Adrenal gland (tissue), 12 donors: ENCODE measurements around the gene PLD3. TPM values are rescaled to one million over a fixed set of nuclear protein-coding genes. Genes with fewer than 3 reads are reported as not detected.
A peak's percentile ranks its signal among the peaks of the same experiment; 100 is the strongest.
"Not testable (repeated sequence)": the region's sequence is repeated elsewhere in the genome, so short reads cannot be mapped to it uniquely, and the experiment has no call there.

Source experiments
- DNase-seq, 7 donors: peaks; one replicate each; pipeline ENCODE4 v3.0.0-alpha.2; 2019 to 2020
- H3K27ac ChIP-seq, 5 donors: fragments of 200-600 bp; sonication (generic) in 4 of 5; 1 replicate in 3 of 5; 2 replicates in 2 of 5; pipeline versions ENCODE4 v1.5.1 to v1.8.0; 2016 to 2020; ENCODE audit warnings: mild to moderate bottlenecking in 1 of 5
- H3K27me3 ChIP-seq: fragments of 200-600 bp; 2 replicates; pipeline ENCODE4 v1.8.0; 2021
- H3K36me3 ChIP-seq, 2 donors: fragments of 200-600 bp; replicated peaks in 1 of 2; 1 replicate in 1 of 2; 2 replicates in 1 of 2; pipeline versions ENCODE4 v1.5.1 to v1.8.0; 2018 to 2022
- H3K4me1 ChIP-seq, 2 donors: fragments of 200-600 bp; replicated peaks in 1 of 2; 1 replicate in 1 of 2; 2 replicates in 1 of 2; pipeline versions ENCODE4 v1.5.1 to v1.8.0; 2018 to 2021
- H3K4me3 ChIP-seq, 4 donors: fragments of 200-600 bp; sonication (generic) in 3 of 4; one replicate each; pipeline ENCODE4 v1.5.1; 2016 to 2018
- H3K9me3 ChIP-seq, 3 donors: fragments of 200-600 bp; sonication (generic) in 1 of 3; replicated peaks in 1 of 3; 1 replicate in 2 of 3; 2 replicates in 1 of 3; pipeline versions ENCODE4 v1.5.1 to v1.8.0; 2016 to 2021
- CTCF ChIP-seq, 6 experiments: fragments of 450-650 bp in 4 of 6; fragments of 200-600 bp in 2 of 6; sonication (generic) in 1 of 6; IDR thresholded peaks; 1 replicate in 5 of 6; 2 replicates in 1 of 6; pipeline versions ENCODE4 v1.5.1 to v1.8.0; 2016 to 2021; ENCODE audit warnings: antibody characterized with exemption in 6 of 6, mild to moderate bottlenecking in 2 of 6, moderate library complexity in 1 of 6
- POLR2A ChIP-seq, 2 donors: fragments of 450-650 bp; IDR thresholded peaks; one replicate each; pipeline ENCODE4 v1.6.1; 2017; ENCODE audit warnings: antibody characterized with exemption in 2 of 2, mild to moderate bottlenecking in 2 of 2, moderate library complexity in 1 of 2
- WGBS, 4 donors: extraction: QIAGEN DNeasy Blood & Tissue Kit in 2 of 4; methylation state at CpG; one replicate each; pipeline versions ENCODE4 v1.1.5 to v1.1.7; 2013 to 2017; 5-methylcytosine and 5-hydroxymethylcytosine counted together
- intact Hi-C, 2 donors: fragments of 100-400 bp; cut with DNase I; formaldehyde crosslinking; loops; one replicate each; pipeline versions ENCODE4 v1.14.1 to v1.15.0; 2022 to 2023
- polyA plus RNA-seq, 3 donors: library from polyadenylated mRNA; stranded (reverse); fragments of 200-250 nt in 2 of 3; fragments of 350-450 nt in 1 of 3; fragmentation: Illumina TruSeq in 1 of 3; extraction: RNeasy Lipid Tissue Mini Kit (QIAGEN cat#74804) in 1 of 3; gene quantifications; one replicate each; pipeline ENCODE4 v1.2.3, GENCODE V29; 2013 to 2014
- total RNA-seq, 9 donors: library from RNA; depleted of rRNA in 4 of 9; stranded (reverse); fragments of >200 nt in 4 of 9; fragments of 120-200 nt in 1 of 9; fragmentation: NEBNext Ultra II Directional in 1 of 9; extraction: Animal tissue kit (Norgen Biotek cat#: 25700) in 1 of 9; gene quantifications; one replicate each; pipeline versions ENCODE4 v1.1.0 to v1.2.4, GENCODE V29; 2013 to 2023
- donor health status: healthy with polysubstance abuse.
- donor health status: Bipolar disorder and iron deficiency.
- donor health status: DM: yes; HTN: yes; CAD: no.
- donor health status: DM: no; HTN: no; CAD: no.
- donor health status: DM: no; HTN: no; CAD: no.
- donor health status: DM: yes; HTN: yes; CAD: no.

The PLD3 gene
- total and polyA plus RNA-seq, 12 donors, result 170 to 1,019 (median 415) TPM

GRCh38 chr19:40407714-40408597, 59.5 kb downstream of the PLD3 start:
- Histone ChIP-seq H3K36me3 (no peaks in the 10 kb centered on the region), H3K27ac (no peak overlapping the region), H3K9me3 (no peaks in the 10 kb centered on the region), H3K4me3 (no peak overlapping the region), H3K27me3 (no peaks in the 10 kb centered on the region), H3K4me1 (peaks cover 16 to 37% of the 10 kb centered on the region in 2 donors)
- TF ChIP-seq CTCF (IDR thresholded peaks at IDR 0.05) (no peak), POLR2A (IDR thresholded peaks at IDR 0.05) (no peak)
- 56 to 92% (median 69%) methylated on average over 5 to 22 of the region's 22 CpGs for WGBS, 4 donors
- DNase-seq, result no peak
- intact Hi-C loops, result no loop called here

- H3K9me3 ChIP-seq, H3K36me3 ChIP-seq, H3K27me3 ChIP-seq, DNase-seq, intact Hi-C loops, H3K4me3 ChIP-seq, H3K27ac ChIP-seq: not testable (repeated sequence)
- WGBS, 4 donors, result 87 to 97% (median 90%) methylated on average over 6 to 8 of the region's 8 CpGs
- peaks cover 12 to 32% of the 10 kb centered on the region in 2 donors for H3K4me1 ChIP-seq
Measured at GRCh38 chr19:40408598-40408925, 60.1 kb downstream of the PLD3 start.

- H3K4me3 ChIP-seq, result no peak overlapping the region
Measured at GRCh38 chr19:40410030-40410389, 61.5 kb downstream of the PLD3 start.

GRCh38 chr19:40411125-40411842, 62.8 kb downstream of the PLD3 start:
- H3K27me3 ChIP-seq, result no peaks in the 10 kb centered on the region
- intact Hi-C loops, result no loop called here
- TF ChIP-seq CTCF (IDR thresholded peaks at IDR 0.05), result no peak
- TF ChIP-seq POLR2A (IDR thresholded peaks at IDR 0.05), result peak in 1 of 2 donors; percentile 33
- H3K36me3 ChIP-seq, result no peaks in the 10 kb centered on the region
- peak overlapping the region in 1 of 4 donors; percentile 16 for H3K4me3 ChIP-seq
- peak in 5 of 7 donors; percentile 57 to 77 (median 73) for DNase-seq
- H3K4me1 ChIP-seq, result peaks cover 12 to 23% of the 10 kb centered on the region in 2 donors
- peak overlapping the region in 4 of 5 donors; percentile 18 to 74 (median 54) for H3K27ac ChIP-seq
- WGBS, 4 donors, result 31 to 37% (median 36%) methylated on average over 8 to 16 of the region's 16 CpGs
- H3K9me3 ChIP-seq, result no peaks in the 10 kb centered on the region

More at GRCh38 chr19:40410030-40410389, 61.5 kb downstream of the PLD3 start:
- no peak for DNase-seq
- H3K9me3 ChIP-seq, result no peaks in the 10 kb centered on the region
- intact Hi-C loops, result no loop called here
- H3K36me3 ChIP-seq, result no peaks in the 10 kb centered on the region
- peak overlapping the region in 1 of 5 donors; percentile 52 for H3K27ac ChIP-seq
- H3K4me1 ChIP-seq, result peaks cover 12 to 23% of the 10 kb centered on the region in 2 donors
- H3K27me3 ChIP-seq, result no peaks in the 10 kb centered on the region
- TF ChIP-seq POLR2A (IDR thresholded peaks at IDR 0.05), result no peak
- no peak for TF ChIP-seq CTCF (IDR thresholded peaks at IDR 0.05)
- WGBS, 4 donors, result 40 to 69% (median 61%) methylated on average over 3 to 9 of the region's 9 CpGs
